ENCODE results near the gene SKAP1.

DNA sequence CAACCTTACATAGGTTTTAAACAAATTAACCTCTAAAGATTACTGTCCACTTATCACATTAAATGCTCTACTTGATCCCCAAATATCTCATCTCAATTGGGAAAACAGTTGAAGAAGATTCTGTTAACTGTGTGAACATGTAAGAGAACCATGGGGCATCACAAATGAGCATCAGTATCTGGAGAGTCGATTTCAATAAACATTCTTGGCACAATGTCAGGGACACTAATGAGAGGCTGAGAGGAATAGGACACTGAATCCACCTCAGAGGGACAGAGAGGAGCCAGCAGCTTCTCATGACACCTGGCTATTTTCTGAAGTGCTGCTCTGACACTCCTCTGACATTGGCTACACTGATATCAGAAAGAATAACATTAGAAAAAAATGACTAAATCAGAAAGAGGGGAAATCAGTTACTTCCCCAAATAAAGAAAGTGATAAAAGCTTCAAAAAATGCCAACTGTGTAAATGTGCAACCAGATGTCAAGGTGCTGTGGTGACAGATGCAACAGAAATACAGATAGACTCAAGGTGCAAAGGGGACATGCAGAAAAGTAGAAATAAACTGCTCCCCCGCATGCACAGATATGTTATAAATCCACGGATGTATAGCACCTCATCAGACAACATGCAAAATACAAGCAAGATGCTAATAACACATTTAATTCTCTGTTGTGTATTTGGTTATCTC, 255.0 kb downstream of the SKAP1 start:
- TF ChIP-seq, protein P1, sequence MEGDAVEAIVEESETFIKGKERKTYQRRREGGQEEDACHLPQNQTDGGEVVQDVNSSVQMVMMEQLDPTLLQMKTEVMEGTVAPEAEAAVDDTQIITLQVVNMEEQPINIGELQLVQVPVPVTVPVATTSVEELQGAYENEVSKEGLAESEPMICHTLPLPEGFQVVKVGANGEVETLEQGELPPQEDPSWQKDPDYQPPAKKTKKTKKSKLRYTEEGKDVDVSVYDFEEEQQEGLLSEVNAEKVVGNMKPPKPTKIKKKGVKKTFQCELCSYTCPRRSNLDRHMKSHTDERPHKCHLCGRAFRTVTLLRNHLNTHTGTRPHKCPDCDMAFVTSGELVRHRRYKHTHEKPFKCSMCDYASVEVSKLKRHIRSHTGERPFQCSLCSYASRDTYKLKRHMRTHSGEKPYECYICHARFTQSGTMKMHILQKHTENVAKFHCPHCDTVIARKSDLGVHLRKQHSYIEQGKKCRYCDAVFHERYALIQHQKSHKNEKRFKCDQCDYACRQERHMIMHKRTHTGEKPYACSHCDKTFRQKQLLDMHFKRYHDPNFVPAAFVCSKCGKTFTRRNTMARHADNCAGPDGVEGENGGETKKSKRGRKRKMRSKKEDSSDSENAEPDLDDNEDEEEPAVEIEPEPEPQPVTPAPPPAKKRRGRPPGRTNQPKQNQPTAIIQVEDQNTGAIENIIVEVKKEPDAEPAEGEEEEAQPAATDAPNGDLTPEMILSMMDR (IDR thresholded peaks at IDR 0.05; ENCODE audit: low read length) = no peak
- no peak for TF ChIP-seq EZH2phosphoT487 (IDR thresholded peaks at IDR 0.05; ENCODE audit: low read length)
